Amniotic stem cell (primary cell): ENCODE measurements around the gene DYNLL2.
"Not testable (repeated sequence)": the region's sequence is repeated elsewhere in the genome, so short reads cannot be mapped to it uniquely, and the experiment has no call there.

Source experiments
- DNase-seq: peaks from one replicate; lab custom pipeline; 2025; lab: John Stamatoyannopoulos, UW

DYNLL2 gene

GRCh38 chr17:58073266-58073665 is 10.0 kb upstream of the DYNLL2 start:
- DNase-seq = not testable (repeated sequence)

- not testable (repeated sequence) for DNase-seq
Observed at GRCh38 chr17:58074406-58074805, 8.8 kb upstream of the DYNLL2 start.

- no peak for DNase-seq
Observed at GRCh38 chr17:58079300-58080033, 3.8 kb upstream of the DYNLL2 start.

GRCh38 chr17:58081646-58082340 is 1.4 kb upstream of the DYNLL2 start:
- DNase-seq = no peak

DNA sequence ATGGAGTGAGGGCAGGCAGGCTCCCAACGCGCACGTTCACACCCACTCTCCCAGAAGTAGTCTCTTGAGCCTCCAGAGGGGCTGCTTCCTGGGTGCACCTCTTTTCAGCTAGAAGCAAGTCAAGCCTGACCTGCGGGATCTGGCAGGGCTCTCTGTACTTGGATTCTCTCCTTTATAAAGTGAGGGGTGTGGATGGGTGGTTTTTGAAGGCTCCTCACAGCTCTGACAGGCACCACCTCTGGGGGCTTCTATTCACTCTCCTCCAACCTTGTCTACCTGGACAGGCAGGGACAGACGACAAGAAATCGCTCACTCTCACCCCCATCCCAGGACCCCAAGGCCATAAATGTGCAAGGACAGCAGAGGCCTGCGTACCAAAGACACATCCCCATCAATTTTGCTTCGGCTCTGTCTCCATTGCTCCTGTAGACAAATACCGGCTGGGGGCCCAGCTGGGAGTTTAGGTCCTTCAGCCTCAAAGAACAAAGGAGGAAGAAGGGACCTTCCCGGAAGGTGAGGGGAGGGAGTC is 814 bp upstream of the DYNLL2 start:
- no peak for DNase-seq

DNA sequence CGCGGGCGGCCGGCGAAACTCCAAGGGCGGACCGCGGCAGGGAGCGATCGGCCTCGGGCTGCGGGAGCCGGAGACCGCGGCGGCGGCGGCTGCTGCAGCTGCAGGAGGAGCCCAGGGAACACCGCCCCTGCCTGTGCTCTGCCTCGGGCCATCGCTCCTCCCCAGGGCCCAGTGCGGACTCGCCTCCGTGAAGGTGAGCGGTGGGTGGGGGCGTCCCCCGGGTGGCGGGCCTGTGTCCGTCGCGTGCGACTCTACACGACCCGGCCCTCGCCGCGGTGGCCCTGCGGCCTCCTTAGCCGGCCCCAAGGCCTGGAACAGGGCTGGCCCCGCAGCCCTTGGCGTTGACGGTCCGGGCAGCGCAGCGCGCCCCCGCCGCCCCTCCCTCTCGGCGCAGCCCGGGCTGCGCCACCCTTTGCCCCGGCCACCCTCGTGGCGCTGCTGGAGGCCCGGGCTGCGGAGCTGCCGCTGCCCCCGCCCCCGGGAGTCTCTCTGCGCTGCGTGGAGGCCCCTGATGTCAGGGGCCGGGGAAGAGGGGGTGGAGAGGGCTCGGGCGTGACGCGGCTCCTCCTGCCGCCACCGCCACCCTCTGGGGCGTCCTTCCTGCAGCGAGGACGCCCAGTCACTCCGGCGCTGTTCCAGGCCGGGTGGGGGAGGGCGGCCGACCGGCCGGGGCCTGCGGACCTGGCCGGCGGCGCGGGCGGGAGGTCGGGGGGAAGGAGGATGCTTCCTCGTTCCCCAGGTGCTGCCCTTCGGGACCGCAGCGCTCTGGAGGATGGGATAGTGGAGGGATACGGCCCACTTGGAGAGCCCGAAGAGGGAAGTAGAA is 485 bp downstream of the DYNLL2 start:
- DNase-seq = no peak

DNA sequence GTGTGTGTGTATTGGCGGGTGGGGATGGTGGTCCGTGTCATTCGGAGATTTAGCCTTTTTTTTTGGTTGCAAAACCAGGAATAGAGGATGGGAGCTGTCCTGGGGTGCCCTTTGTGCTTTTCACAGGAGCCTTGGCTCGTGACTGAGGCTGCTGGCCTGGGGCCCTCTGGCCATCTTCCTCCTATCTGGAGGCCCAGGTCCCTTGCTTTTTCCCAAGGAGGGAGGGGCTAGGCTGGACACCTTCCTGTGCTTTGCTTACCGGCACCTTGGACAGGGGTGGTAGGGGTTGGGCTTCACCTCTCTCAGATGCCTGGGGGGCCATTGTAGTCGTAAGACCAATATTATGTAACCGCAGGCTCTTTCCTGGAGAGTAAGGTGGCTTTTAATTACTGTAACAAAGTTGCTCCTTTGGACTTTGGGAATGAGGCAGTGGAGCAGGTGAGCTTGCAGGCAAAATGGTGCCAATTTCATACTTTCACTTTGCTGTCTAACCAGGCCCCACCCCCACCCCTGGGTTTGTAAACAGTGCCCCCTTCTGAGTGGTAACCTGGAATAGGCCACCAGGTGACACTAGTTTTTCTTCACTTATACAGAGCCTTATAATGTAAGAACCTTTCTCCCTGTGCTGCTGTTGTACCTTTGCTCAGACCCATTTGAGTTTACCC is 1.2 kb downstream of the DYNLL2 start:
- no peak for DNase-seq

GRCh38 chr17:58085039-58085715 is 2.0 kb downstream of the DYNLL2 start:
- no peak for DNase-seq

GRCh38 chr17:58086953-58087352 is 3.7 kb downstream of the DYNLL2 start:
- DNase-seq = no peak

DNA sequence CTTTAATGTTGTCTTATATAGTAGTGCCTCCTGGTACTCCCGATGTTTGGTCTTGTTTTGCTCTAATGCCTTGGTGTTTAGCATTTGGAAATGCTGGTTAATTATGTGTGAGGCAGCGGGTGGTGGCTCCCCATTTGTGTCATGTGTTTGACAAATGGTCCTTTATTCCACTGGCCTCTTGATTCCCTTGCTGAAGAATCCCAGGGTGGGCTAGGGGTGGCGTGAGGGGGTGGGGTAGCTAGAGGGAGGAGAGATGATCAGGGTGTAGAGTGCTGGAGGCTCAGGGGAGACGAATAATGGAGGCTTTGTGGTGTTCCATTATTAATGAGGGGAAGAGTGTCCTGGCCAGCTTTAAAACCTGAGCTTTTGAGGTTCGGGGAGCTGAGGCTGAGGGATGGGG is 5.4 kb downstream of the DYNLL2 start:
- DNase-seq = no peak

GRCh38 chr17:58089111-58089510 is 5.9 kb downstream of the DYNLL2 start:
- DNase-seq = no peak

- DNase-seq = no peak
Observed at GRCh38 chr17:58091024-58091567, 7.9 kb downstream of the DYNLL2 start.

GRCh38 chr17:58092101-58092796 is 9.0 kb downstream of the DYNLL2 start:
- no peak for DNase-seq

GRCh38 chr17:58092797-58093385 is 9.7 kb downstream of the DYNLL2 start:
- no peak for DNase-seq

GRCh38 chr17:58094118-58094517 is 10.9 kb downstream of the DYNLL2 start:
- no peak for DNase-seq

GRCh38 chr17:58096892-58097291 is 13.7 kb downstream of the DYNLL2 start:
- DNase-seq = no peak

DNA sequence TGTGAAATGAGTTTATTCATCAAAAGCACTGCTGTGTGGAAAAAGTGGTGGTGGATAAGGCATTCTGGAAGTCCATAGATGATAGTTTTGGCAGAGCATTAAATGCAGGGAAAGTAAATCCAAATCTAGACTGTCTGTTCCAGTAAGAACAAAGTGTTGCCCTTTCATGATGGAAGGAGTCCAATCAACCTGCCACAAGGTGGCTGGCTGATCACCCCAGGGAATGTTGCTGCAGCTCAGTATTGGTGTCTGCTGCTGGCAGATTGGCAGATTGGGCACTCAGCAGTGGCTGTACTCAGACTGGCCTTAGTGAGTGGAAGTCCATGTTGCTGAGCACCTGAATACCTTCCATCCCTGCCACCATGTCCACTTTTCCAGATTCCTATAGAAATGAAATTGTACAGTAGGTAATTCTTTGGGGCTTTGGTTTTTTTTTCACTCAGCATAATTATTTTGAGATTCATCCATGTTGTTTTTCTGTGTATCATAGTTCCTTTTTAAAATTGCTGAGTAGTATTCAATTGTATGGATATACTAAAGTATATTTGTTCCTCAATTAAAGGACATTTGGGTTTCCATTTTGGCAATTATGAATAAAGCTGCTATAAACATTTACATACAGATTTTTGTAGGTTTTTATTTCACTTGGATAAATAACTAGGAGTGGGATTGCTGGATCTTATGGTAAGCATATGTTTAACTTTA is 14.3 kb downstream of the DYNLL2 start:
- DNase-seq = no peak

GRCh38 chr17:58100506-58100905 is 17.3 kb downstream of the DYNLL2 start:
- no peak for DNase-seq

GRCh38 chr17:58101898-58102297 is 18.7 kb downstream of the DYNLL2 start:
- not testable (repeated sequence) for DNase-seq
